ENCODE results near the gene VAV3.

The VAV3 gene

DNA sequence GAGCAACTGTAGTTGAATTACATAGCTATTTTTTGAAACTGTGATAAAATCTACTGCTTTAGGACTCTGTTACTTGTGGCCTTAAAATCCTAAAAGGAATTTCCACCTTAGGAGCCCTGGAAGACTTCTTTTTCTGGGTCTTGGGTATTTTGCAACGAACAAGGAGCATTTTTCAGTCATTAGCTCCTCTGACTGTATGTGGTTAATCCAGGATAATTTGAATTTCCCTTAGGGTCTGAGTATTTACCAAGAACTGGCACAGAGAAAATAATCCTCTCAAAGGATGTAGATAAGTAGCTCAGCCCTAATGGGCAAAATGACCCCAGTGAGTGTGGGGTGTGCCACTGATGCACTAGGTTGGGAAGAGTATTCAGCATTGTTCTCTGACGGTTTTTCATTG is 170.4 kb downstream of the VAV3 start:
- DNase-seq (ENCODE audit: low read depth in 2 of 2) = no peak

DNA sequence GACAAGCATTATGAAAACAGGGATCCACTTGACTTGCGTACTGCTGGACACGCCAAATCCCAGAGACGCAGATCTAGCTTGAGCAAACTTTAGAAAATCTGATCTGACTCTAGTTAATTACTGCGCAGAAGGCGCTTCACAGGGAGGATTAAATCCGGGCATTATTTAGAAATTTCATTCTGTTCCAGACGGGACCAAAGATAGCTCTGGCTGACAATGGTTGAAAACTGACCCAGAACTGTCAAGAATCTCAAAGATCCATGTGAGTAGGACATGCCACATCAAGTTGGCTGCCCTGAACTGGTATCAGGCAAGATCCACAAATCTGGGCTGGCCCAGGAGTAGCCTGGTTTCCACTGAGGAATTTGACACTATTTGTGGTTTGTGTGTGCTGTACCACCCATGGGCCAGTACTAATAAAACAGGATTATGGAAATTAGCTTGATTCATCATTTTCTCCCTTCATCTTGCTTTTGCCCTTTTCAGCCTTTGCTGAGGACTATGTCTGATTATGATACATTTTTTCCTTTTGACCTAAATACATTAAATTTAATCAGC is 171.0 kb downstream of the VAV3 start:
- no peak for DNase-seq (ENCODE audit: low read depth in 2 of 2)

DNA sequence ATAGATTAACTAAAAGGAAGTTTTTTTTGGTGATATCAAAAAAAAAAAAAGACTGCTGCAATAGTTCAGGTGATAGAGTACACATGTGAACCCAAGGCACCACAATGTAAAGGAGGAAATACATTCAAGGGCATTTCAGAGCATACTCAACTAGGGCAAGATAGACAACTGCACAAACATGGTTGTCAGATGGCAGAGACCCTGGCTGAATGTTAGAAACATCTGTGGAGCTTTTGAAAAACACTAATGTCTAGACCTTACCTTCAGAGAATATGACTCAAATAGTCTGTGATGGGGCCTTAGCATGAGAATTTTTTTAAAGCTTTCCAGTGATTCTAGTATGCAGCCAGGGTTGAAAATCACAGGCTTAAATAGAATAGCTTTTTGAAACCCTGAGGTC is 173.6 kb downstream of the VAV3 start:
- no peak for DNase-seq (ENCODE audit: low read depth in 2 of 2)

DNA sequence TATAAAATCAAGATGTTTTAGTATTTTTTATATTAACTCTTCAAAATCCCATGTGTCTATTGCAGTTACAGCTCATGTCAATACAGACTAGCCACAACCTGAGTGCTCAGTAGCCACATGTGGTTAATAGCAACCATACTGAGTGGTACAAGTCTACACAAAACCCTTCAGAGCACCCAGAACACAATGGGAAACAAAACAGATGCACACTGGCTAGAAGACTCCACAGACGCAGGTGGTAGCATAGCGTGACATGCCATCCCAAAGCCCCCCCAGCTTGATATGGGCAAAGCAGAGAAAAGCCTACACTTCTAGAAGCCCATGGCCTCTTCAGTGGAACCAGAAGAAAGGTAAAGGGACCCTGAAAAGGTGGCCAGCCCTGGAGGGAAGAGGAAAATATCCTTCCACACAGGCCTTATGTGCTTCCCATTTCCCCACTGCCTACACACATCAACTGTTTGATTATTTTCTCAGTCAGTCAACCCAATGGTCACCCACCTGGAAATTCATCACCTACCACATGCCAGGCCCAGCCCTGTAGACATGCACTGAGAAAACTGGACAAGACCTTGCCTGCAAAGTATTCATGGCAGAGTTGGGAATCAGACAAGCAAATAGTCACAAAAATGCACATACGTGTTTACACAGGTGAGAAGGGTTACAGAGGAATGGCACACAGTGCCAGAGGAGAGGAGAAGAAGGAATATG is 175.0 kb downstream of the VAV3 start:
- no peak for DNase-seq (ENCODE audit: low read depth in 2 of 2)

DNA sequence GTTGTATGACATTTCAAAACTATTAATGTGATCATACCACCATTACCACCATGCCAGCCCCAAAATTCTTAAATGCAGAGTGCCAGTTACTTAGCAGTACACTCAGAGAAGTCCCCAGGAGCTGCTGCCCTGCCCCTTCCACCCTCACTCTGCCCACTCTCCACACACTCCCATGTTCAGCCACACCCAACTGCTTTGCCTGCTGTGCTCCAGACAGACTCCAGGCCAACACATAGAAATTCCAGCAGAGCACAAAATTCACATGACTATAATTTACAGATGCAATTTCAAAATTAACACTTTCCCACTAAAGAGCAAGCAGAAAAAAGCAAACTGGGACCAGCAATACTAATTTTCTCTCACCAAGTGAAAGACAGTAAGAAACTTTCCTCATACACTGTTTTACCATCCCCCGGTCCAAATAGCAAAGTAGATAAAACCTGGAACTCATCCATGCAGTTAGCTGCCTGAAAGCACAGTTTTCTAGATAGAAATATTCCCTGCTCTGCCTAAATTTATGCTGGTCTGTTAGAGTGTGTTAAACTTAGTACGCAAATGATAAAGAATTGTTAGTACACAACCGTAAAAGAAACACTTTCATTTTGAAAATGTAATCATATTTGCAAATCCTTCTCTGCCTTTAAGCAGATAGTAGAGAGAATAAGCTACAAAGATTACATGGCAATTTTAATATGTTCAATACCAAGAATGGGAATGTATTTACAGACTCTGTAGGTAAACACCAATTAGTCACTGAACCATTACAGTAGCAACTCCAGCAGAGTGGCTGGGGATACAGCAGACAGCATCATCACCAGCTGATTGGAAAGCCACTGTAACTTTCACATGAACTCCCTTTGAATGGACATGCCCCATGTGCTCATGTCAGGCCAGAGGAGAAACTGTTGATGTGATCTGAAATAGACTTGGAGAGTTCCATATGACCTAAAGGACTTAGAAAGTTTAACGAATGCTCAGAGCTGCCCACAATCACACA is 176.5 kb downstream of the VAV3 start:
- no peak for DNase-seq (ENCODE audit: low read depth in 2 of 2)

DNA sequence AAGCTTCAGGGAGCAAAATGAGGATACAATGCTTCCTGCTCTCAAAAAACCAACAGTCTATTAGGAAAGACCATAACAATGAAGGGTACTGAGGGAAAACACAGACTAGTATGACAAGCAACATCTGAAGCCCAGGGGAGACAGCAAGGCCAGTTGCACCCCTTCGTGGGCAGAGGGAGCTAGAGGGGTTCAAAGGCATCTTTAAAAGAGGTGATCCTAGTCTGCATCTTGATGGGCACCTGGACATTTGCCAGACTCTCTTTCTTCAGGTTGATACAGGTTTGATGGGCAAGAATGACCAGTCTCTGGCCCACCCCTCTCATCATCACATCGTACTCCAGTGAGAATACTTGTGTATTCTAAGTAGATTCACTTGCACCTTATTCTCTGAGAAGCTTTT is 177.7 kb downstream of the VAV3 start:
- DNase-seq (ENCODE audit: low read depth in 2 of 2) = no peak

DNA sequence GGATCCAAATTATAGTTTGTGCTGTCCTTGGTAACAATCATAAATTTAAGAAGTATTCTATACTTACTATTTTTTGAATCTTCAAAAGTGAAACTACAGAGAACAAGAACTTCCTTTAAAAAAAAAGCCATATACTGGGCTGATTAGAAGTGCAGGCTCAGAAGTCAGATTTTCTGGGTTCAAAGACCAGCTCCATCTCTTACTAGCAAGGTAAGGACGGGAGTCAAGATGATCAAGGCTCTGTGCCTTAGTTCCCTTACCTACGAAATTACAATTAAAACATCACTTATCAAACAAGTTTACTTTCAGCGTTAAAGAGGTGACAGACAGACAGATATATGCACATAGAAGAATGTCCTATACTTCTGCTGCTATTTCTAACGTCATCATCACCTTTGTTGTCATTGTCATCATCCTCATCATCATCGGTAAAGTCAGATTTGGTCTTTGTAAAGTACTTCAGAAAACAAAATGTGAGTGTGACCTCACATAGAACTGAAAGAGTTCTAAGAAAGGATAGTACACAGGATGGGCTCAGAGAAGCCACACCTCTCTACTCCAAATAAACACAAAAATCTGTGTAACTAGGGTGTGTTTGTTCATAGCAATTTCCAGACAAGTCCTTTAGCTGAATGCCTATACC is 178.7 kb downstream of the VAV3 start:
- DNase-seq (ENCODE audit: low read depth in 2 of 2) = no peak

DNA sequence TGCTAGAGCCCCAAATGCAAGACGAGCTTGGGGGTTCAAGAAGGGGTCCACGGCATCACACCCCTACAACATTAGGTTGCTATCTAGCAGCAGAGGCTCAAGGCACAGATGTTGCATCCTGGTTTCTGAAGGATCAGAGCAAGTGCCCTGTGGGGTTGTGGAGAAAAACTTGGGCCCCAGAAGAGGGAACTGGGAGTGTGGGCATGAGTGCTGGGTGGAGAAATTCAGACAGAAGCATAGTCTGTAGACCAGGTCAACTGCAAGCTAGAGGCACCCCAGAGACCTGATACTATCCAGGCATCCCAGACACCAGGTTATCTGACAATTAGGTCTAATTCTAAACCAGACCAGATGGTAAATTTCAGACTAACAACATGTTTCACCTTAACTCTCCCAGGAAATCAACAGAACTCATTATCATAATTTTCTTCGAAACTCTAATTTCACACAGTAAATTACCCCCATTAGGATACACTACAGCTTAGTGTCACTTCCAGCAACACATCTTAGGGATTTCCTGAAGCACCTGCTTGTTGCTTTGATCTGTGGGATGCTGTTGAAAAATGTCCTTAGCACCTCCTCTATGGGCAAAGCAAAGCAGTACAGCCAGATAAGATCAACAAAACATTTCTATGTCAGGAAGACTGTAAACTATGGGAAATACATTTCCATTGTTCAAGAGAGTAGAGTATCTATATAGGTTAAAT is 179.3 kb downstream of the VAV3 start:
- no peak for DNase-seq (ENCODE audit: low read depth in 2 of 2)

DNA sequence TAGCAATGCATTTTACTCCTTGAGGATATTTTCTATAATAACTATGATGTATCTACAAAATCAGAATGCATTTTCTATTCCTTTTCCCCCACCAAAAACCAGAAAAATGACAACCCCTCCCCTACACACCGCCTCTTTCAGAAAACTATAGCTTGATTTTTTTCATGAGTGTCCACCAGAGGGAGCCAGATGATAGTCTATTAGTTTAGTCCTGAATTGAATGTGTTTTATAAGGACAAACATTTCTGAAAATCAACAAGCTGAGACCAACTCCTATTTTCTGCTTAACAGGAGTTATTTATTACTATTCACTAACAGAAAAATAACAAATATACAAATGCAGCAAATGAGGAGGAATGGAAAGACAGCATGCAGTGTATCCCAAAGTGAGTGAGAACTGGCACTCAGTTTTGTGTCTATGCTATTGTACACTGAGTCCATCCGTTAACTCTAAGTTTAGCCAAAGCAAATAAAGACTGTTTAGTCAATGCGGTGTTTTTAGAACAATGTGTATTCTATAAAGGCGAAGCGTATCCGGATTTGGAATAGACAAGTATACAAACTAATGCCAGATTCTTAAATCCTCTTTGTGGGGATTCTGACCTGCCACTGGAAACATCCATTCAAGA is 182.6 kb downstream of the VAV3 start:
- no peak for DNase-seq (ENCODE audit: low read depth in 2 of 2)

DNA sequence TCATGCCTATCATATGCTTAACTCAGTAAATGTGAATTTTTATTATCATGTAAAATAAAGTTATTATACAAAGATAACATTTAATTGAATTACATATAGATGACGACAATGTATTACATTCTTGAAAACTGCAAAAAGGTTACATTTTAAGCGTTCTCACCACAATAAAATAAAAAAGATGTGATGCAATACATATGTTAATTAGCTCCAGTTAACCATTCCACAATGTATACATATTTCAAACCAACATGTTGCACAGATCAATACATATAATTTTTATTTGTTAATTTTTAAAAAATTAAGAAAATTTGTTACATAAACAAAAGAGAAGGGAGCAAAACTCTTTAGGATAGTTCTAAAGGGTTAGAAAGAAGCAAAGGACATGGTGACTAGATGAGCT is 183.7 kb downstream of the VAV3 start:
- DNase-seq (ENCODE audit: low read depth in 2 of 2) = no peak

DNA sequence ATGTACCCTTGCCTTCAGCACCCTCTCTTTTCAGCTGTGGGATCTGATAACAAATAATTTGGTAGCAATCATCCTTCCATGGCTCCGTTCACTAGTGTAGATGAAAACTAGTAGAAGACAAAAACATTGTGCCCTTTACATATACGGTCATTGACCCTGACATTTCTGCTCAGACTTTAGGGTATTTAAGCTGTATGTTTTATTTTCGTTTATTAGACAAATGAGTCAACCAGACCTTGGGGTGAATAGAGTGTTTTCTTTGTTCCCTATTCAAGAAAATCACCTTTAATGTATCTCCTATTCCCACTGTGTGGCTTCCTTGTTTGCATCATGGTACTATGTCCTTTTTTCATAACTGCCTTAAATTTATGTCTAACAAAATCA is 187.3 kb downstream of the VAV3 start:
- no peak for DNase-seq (ENCODE audit: low read depth in 2 of 2)

DNA sequence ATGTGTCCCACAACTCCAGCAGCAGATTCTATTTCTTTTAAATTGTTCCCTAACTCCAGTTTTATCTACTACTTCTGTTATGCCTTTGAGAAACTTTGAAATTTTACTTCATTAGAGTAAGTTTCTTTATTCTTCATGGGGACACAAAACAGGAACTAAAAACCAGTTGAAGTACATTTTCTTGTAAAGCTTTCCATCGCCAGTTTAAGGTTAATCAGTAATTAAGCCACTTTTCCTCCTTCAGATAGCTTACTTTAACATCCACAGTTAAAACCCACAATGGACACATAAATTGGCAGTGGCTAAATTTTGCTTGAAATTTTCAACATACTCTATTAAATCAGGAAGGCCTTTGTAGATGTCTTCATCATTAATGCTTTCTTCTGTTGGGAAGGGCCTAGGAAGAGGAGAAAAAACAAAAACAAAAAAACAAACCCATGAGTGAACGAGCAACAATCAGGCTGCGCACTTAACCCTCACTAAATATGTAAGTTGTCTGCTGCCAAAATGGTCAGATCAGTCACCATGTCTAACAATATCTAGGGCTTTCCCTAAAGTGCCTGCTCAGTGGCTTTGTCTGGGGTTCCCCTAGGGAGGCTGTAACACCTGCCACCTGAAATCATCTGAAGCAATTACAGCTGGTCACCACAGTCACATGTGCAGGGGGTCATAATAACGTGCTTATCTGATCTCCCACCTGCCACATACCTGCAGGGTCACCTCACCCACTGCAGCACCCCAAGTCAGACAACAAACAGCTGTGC is 187.9 kb downstream of the VAV3 start:
- DNase-seq (ENCODE audit: low read depth in 2 of 2) = no peak

DNA sequence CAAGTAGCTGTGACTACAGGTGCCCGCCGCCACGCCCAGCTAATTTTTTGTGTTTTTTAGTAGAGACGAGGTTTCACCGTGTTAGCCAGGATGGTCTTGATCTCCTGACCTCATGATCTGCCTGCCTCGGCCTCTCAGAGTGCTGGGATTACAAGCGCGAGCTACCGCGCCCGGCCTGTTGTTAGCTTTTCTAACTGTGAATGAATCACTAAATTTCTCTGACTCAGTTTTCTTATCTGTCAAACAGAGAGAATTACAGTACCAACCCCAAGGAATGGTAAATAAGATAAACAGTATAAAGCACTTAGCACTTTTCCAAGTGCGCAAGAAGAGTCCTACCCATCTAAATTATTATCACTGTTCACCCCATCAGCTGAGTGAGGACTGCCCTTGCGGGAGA is 193.6 kb downstream of the VAV3 start:
- no peak for DNase-seq (ENCODE audit: low read depth in 2 of 2)

DNA sequence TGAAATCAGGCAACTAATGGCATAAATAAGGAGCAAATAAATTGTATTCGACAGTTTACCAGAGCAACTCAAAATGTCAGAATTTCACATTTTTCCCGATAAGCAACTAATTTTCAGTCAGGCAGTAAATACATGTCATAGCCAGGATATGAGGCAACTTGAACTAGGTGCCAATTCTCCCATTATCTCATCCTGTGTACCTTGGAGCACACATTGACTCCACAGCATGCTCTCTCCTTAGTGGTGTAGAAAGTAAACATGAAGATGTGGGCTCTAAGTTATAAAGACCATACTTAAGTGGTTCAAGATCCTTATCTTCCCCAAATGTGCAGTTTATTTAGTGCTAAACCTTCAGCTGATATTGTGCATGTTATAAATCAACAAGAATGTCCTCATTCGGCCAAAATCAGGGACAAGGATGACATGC is 197.8 kb downstream of the VAV3 start:
- DNase-seq (ENCODE audit: low read depth in 2 of 2) = no peak

DNA sequence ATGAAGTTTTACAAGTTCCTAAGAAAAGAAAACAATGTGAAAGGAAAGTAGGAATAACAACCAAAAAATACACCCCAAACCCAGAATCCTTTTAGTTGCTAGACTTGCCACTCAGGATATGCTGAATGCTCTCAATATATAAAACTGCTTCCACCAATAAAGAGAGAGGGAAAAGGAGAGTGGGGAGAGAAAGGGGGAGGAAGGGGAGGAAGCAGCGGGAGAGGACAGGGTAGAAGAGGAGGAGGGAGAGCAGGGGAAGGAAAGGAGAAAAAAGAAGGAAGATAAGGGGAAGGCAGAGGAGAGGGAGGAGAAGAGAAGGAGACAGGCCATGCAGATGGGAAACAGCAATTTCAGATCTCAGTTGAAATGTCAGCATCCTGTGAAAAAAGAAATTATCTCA is 198.4 kb downstream of the VAV3 start:
- DNase-seq (ENCODE audit: low read depth in 2 of 2) = no peak

DNA sequence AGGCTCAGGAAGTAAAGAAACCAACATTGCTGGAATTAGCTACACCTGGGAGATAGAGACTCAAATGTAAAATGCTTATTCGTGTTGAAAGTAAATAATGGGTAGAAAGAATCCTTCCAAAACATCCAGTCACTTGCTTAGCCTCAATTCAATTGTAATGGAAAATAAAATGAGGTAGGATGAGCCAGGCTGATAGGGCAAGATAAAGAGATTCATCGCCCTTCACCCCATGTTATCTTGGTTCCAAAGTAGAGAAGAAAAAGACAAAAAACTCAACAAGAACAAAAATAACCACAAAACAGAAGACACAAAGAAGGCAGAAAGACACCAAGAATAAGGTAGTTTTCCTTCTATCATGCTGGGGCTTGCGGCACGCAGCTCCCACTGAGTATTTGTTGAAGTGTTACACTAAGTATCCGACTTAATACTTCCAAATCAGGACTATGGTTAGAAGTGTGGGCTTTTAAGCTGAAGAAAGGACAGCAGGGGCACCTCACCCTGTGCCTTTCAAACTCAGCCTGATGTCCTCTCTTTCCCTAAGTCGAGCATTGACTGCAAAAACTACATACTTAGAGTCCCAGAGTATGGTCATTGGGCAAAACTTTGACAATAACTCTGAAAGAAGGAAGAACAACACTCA is 202.1 kb downstream of the VAV3 start:
- DNase-seq (ENCODE audit: low read depth in 2 of 2) = no peak

DNA sequence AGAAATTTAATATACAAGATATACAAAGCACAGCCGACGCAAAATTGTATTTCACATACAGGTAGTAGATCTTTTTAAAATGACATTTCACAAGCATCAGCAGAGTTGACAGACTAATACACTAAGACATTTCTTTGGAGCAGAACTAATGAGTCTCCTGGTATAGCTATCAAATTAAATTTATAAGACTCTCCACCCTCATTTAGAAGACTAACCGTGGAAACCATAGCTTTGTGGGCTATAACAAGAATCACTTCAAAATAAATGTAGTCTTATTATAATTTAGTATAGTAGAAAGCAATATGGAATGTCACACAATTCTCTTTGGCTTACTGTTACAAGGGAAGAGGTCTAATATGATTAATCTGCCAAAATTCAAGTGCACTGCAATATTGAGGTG is 204.9 kb downstream of the VAV3 start:
- DNase-seq (ENCODE audit: low read depth in 2 of 2) = no peak

DNA sequence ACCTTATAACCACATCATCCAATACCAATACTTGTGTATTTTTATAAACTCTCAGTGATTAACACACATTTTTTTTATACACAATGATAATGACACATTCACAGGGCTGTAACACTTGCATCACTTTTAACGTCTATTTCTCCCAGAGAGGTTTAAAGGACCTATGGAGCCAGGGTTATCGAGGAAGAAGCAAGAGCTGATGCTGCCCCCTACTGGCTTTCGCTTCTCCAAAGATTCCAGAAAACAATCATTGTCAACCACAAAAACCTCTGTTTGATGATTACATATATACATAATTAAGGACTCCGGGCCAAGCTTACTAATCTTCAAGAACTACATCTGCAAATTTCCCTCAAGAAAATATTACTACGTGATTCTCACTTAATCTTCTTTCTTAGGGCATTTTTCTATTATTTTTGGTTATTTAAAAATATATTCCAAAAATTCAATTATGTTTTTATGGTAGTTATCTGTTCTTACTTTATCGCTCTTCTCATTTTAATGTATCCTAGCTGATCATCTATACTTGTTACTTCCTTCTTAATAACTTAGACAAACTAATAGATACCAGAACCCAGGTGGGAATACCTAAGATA is 214.5 kb downstream of the VAV3 start:
- no peak for DNase-seq (ENCODE audit: low read depth in 2 of 2)

DNA sequence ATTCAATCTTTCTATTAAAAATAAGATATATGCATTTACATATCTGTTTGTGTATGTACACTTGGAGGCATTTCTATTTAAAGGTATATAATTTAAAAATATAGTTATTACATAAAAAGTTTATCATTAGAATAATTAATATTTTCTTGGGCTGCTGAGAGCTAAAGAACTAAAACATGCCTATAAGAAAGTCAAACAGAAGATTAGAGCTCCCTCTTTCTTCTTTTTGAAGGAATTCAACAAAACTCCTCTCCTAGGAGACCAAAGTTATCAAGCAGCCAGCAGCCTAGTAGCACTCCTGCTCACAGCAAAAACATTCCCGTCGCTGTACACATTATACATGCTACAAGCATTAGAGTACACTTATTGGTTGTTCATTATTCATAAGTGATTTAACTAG is 216.4 kb downstream of the VAV3 start:
- DNase-seq (ENCODE audit: low read depth in 2 of 2) = no peak

DNA sequence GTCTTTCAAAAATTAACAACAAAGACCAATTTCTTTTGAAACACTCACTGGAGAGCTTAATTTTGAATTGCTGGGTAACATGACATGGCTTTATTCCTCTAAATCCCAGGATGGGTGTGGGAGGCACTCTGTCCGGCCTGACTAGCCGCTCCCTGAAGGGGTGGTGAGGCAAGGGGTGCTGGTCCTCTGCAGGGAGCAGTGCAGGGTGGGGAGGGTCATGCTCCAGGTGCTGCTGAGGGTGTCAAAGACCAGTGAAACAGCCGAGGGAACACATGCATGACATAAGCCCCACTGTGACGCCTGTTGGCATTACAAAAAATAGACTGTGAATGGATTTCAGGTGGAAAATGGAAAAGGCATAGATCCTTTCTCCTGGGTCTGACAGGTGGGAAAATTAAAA is 223.7 kb downstream of the VAV3 start:
- DNase-seq (ENCODE audit: low read depth in 2 of 2) = no peak

All from activated CD8-positive, alpha-beta memory T cell treated with anti-CD3 and anti-CD28 coated beads for 4 hours (primary cell).